Measurements from ENCODE around the gene NRGN.

Gene NRGN

DNA sequence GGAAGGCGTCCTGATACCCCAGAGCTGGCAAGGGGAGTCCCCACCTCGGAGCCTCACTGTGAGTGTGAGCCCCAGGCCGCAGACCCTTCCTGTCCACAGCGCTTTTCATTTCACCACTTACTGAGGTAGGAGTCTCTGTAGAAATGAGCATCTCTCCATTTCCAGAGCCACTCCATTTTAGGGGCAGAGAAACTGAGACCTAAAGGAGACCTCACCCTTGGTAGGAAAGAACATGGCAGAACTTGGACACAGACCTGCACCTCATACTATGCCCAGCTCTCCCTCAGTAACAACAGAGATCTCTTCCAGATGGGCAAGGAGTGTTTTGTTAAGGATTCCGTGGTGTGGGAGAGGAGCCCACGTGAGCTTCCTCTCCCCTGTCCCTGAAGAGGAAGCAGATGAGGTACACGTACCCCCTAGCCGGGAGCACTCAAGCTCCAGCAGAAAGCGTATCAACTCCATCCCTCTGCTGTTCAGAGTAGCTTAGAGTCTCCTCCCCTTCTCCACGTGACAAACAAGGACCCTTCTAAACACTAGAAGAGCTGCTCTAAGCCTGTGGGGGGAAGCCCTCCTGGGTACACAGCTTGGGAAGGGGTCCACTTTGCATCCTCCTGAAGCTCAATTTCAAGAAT lies 12.8 kb downstream of the NRGN start:
- H3K27ac ChIP-seq = no peak overlapping the region
- TF ChIP-seq ZFX (IDR thresholded peaks at IDR 0.05) = no peak

DNA sequence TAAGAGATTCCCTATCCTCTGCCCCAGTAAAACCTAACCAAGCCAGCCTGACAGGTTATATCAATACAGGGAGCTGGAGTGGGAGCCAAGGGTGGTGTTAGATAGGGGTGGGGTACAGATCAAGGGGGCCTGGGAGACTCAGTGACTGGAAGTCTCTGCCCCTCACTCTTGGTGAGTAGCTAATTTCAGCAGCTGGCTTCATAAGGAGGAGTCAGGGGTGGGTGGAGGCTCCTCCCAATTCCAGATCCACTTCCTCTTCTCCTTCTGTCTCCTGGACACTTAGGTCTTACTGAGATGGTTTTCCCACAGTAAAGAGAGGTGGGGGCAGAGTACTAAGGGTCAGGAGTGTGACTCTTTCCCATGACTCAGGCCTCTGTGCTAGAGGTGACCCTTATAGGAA lies 13.5 kb downstream of the NRGN start:
- no peak overlapping the region for H3K27ac ChIP-seq
- TF ChIP-seq ZFX (IDR thresholded peaks at IDR 0.05) = no peak
- TF ChIP-seq, protein P1, sequence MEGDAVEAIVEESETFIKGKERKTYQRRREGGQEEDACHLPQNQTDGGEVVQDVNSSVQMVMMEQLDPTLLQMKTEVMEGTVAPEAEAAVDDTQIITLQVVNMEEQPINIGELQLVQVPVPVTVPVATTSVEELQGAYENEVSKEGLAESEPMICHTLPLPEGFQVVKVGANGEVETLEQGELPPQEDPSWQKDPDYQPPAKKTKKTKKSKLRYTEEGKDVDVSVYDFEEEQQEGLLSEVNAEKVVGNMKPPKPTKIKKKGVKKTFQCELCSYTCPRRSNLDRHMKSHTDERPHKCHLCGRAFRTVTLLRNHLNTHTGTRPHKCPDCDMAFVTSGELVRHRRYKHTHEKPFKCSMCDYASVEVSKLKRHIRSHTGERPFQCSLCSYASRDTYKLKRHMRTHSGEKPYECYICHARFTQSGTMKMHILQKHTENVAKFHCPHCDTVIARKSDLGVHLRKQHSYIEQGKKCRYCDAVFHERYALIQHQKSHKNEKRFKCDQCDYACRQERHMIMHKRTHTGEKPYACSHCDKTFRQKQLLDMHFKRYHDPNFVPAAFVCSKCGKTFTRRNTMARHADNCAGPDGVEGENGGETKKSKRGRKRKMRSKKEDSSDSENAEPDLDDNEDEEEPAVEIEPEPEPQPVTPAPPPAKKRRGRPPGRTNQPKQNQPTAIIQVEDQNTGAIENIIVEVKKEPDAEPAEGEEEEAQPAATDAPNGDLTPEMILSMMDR (conservative IDR thresholded peaks at IDR 0.05) = no peak

DNA sequence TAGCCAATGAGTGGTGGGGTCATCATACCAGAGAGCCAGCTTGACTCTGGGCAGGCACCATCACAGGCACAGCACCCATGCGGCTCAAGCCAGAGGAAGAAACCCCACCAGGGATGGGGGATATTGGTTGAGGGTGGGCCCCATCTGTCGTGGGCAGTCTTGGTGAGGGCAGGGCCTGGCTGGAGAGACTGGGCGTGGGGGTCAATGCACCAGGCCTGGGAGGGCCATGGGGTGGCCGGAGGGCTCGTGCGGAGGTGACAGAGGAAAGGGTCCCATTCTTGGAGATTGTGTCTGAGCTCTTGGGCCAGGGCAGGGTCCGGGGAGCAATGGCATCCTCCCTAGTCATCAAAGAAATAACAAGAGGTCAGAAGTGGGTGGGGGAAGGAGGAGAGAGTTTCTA lies 13.9 kb downstream of the NRGN start:
- TF ChIP-seq ZFX (IDR thresholded peaks at IDR 0.05) = no peak
- TF ChIP-seq, protein P1 (conservative IDR thresholded peaks at IDR 0.05) = no peak
- H3K27ac ChIP-seq = no peak overlapping the region

DNA sequence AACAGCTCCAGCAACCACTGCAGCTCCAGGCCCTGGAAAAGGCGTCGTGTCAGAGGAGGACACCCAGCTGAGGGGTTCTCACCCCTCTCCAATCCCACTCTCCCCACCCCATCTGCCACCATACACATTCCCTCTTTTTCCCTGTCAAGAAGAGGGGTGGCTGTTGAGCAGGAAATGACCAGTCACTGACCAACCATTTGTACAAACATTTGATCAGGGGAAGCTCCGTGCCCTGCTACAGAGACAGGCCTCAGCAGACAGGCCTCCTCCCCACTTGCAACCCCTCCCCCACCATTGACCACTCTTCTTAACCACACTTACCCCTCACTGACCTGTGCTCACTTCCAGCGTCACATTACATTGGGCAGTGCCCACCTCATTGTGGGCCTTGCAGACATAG lies 14.6 kb downstream of the NRGN start:
- TF ChIP-seq, protein P1 (conservative IDR thresholded peaks at IDR 0.05) = no peak
- no peak for TF ChIP-seq ZFX (IDR thresholded peaks at IDR 0.05)
- H3K27ac ChIP-seq = no peak overlapping the region

DNA sequence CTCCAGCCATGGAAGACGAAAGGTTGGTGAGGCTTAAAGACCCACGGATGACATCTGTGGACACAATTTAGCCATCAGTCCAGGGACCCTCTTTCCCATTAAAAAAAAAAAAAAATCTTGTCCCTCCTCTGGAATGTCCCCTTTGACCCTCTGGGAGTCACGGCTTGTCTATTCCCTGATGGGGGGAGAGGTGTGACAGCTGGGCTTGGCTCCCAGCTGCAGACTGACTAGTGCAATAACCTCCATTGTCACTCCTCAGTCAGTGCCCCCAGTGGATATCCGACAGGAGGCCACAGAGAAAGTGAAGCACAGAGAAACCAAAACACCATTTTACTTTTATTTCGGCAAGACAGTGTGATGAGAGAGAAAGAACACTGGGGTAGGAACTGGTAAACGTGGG lies 15.0 kb downstream of the NRGN start:
- no peak overlapping the region for H3K27ac ChIP-seq
- no peak for TF ChIP-seq ZFX (IDR thresholded peaks at IDR 0.05)
- TF ChIP-seq, protein P1 (conservative IDR thresholded peaks at IDR 0.05) = no peak

DNA sequence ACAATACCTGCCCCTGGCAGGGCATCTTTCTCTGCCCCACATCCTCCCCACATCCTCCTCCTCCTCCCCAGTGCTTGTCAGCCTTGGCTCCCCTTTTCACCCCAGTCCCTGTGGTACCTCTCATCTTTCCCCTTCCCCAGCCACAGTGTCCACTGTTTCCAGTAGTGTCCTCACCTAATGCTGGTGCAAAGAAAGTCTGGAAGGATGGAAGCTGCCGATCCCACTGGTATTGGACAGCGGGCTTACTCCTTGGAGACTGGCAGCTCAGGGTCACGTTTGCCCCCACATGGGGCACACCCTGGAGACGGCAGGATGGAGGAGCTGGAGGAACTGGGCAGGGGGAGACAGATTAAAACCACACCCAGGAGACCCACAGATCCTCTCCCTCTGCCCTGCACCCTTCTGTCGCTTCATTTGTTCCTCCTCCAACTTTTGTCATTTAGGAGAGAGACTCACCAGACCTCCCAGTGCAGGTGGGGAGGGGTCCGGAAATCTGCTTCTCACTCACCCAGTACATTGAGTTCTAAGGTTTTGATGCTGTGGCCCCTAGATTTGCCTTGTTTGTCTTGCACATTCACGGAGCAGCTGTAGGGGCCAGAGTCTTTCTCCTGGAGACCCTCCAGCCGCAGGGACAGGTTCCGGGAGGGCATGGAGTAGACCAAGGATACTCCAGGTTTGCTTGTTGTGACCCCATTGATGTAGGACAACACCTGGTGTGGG lies 16.5 kb downstream of the NRGN start:
- H3K27ac ChIP-seq = no peak overlapping the region
- TF ChIP-seq, protein P1 (conservative IDR thresholded peaks at IDR 0.05) = no peak
- TF ChIP-seq ZFX (IDR thresholded peaks at IDR 0.05) = no peak

DNA sequence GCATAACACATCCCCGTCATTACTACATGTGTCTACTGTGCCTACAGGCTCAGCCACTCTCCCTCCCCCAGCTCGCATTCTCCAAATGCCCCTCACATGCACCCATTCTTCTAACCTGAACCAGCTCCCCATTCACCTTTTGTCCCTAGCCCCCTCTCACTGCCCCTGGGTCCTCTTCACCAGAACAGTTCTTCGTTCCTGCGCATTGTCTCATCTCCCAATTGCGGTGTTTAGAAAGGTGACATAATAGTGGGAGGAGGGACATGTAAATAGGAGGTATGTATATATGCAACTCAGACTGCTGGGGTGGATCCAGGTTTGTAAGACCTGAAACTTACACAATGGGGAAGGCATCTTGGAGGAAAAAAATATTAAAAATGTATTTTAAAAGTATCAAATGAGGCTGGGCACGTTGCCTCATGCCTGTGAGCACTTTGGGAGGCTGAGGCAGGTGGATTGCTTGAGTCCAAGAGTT lies 17.0 kb downstream of the NRGN start:
- TF ChIP-seq, protein P1 (conservative IDR thresholded peaks at IDR 0.05) = no peak
- no peak for TF ChIP-seq ZFX (IDR thresholded peaks at IDR 0.05)
- no peak overlapping the region for H3K27ac ChIP-seq

All from C4-2B (cell line).